Cardiac muscle cell (in vitro differentiated cells and primary cell): Measurements from ENCODE around the gene COL4A4. TPM values are rescaled to one million over a fixed set of nuclear protein-coding genes. Genes with fewer than 3 reads are reported as not detected.

Experiments used
- DNase-seq, 2 donors: peaks; one replicate each; pipeline versions ENCODE4 v3.0.0 to v3.0.0-alpha.2; 2010 to 2017; ENCODE audit warnings: low read depth in 1 of 2, low spot score in 1 of 2
- H3K27ac ChIP-seq: fragments of 200-600 bp; sonication (generic); 2 replicates; pipeline ENCODE4 v1.5.1; 2016
- H3K27me3 ChIP-seq: fragments of 200-600 bp; sonication (generic); 2 replicates; pipeline ENCODE4 v1.6.0; 2016; ENCODE audit warnings: control low read depth
- H3K36me3 ChIP-seq: fragments of 200-600 bp; sonication (generic); 2 replicates; pipeline ENCODE4 v1.5.1; 2016; ENCODE audit warnings: control low read depth
- H3K4me1 ChIP-seq: fragments of 200-600 bp; sonication (generic); 2 replicates; pipeline ENCODE4 v1.8.1; 2017; ENCODE audit warnings: low read depth, mild to moderate bottlenecking, mixed run types
- H3K4me3 ChIP-seq: fragments of 200-600 bp; sonication (generic); 2 replicates; pipeline ENCODE4 v1.5.1; 2016; ENCODE audit warnings: mild to moderate bottlenecking
- H3K9me3 ChIP-seq: fragments of 200-600 bp; sonication (generic); 2 replicates; pipeline ENCODE4 v1.5.1; 2017; ENCODE audit warnings: low read depth, mild to moderate bottlenecking, control low read depth
- polyA plus RNA-seq: library from polyadenylated mRNA; unstranded; fragments of >200 nt; fragmentation: Nextera tagmentation; extraction: Ambion mirVana; gene quantifications from 2 replicates; pipeline ENCODE4 v1.2.1, GENCODE V29; 2016
- total RNA-seq: library from RNA; depleted of rRNA; stranded (reverse); fragments of >200 nt; gene quantifications from 2 replicates; pipeline ENCODE4 v1.2.3, GENCODE V29; 2016
- TF ChIP-seq, protein P1 (sequence below): IDR thresholded peaks from 2 replicates; pipeline ENCODE4 v1.5.1; 2012; ENCODE audit warnings: low read depth, mild to moderate bottlenecking, low read length

The COL4A4 gene
- total and polyA plus RNA-seq, 2 experiments from 2014 or later, result 0.07 to 0.15 TPM

DNA sequence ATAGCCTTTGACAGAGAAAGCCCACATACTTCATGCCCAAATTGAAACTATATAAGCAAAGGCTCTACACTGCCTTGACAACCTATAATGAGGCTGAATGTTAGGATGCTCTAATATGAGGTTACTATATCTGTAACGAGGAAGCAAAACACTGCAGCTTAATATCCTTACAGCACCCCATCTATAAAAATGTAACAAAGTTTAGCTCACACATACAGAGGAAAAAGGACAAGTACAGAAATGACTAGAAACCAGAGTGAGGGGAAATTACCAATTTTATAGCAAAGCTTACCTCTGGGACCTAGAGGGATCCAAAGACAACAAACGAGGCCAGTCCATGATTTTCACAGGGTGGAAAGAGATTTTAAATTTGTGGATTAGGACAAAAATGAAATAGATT is 138.5 kb downstream of the COL4A4 start:
- H3K4me3 ChIP-seq, result no peak overlapping the region
- H3K36me3 ChIP-seq, result no peaks in the 10 kb centered on the region
- no peak for DNase-seq
- H3K9me3 ChIP-seq, result no peaks in the 10 kb centered on the region
- TF ChIP-seq, protein P1, sequence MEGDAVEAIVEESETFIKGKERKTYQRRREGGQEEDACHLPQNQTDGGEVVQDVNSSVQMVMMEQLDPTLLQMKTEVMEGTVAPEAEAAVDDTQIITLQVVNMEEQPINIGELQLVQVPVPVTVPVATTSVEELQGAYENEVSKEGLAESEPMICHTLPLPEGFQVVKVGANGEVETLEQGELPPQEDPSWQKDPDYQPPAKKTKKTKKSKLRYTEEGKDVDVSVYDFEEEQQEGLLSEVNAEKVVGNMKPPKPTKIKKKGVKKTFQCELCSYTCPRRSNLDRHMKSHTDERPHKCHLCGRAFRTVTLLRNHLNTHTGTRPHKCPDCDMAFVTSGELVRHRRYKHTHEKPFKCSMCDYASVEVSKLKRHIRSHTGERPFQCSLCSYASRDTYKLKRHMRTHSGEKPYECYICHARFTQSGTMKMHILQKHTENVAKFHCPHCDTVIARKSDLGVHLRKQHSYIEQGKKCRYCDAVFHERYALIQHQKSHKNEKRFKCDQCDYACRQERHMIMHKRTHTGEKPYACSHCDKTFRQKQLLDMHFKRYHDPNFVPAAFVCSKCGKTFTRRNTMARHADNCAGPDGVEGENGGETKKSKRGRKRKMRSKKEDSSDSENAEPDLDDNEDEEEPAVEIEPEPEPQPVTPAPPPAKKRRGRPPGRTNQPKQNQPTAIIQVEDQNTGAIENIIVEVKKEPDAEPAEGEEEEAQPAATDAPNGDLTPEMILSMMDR, result no peak
- no peaks in the 10 kb centered on the region for H3K27me3 ChIP-seq
- no peak overlapping the region for H3K27ac ChIP-seq
- no peaks in the 10 kb centered on the region for H3K4me1 ChIP-seq

DNA sequence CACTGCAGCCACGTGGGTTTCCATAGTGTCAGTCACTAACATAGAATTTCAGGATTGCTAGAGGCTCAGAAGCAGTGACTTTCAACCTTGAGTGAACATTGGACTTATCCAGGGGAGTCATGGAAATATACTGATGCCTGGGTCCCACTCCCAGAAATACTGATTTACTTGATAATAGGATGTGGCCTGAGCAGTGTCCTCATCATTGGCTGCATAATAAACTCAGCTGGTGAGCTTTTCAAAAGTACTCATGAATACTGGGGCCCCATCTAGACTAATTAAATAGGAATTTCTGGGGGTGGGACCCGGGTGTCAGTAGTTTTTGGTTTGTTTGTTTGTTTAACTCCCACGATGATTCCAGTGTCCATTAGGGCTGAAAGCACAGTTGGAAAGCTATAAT is 141.4 kb downstream of the COL4A4 start:
- no peak for DNase-seq
- Histone ChIP-seq H3K36me3 (no peaks in the 10 kb centered on the region), H3K27me3 (no peaks in the 10 kb centered on the region), H3K4me3 (no peak overlapping the region), H3K27ac (no peak overlapping the region), H3K9me3 (no peaks in the 10 kb centered on the region), H3K4me1 (no peaks in the 10 kb centered on the region)
- TF ChIP-seq, protein P1, result no peak

DNA sequence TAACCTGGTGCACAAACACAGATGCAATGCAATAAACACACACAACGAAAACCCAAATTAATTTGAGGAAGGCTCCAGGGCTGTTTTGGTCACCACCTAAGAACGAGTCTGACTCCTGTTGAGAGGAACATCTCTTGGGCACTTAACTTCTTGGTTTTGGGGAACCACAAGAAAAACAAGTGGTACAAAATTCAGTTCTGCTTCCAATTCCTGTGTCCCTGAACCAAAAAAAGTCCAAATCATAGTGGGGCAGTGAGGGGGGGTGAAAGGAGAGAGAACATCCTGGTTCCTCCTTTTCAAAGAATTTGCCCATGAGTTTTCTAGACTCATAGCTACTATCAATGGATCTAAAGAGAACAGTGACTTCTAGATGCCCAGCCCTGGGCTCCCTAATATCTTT is 143.6 kb downstream of the COL4A4 start:
- TF ChIP-seq, protein P1, result no peak
- Histone ChIP-seq H3K27me3 (no peaks in the 10 kb centered on the region), H3K4me1 (no peaks in the 10 kb centered on the region), H3K4me3 (no peak overlapping the region), H3K36me3 (no peaks in the 10 kb centered on the region), H3K9me3 (no peaks in the 10 kb centered on the region), H3K27ac (no peak overlapping the region)
- DNase-seq, result no peak

DNA sequence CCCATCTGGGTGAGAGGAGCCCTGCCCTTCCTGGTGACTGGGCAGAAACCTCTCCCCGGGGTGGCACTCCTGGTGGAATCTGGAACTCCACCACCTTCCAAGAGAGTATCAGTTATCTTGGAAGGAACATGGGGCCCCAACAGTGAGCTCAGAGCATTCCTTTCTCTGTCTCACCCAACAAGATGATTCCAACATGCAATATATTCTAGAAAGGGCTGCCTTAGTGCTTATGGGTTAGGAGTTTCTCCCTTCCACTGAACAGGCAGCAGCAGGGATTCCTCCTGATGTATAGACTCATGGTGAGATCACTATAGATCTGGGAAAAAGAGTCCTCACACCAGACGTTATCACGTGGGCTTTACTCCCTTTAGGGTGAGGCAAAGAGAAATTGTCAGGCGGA is 147.1 kb downstream of the COL4A4 start:
- H3K36me3 ChIP-seq, result no peaks in the 10 kb centered on the region
- H3K27ac ChIP-seq, result no peak overlapping the region
- H3K27me3 ChIP-seq, result no peaks in the 10 kb centered on the region
- H3K4me1 ChIP-seq, result no peaks in the 10 kb centered on the region
- no peaks in the 10 kb centered on the region for H3K9me3 ChIP-seq
- TF ChIP-seq, protein P1, result no peak
- DNase-seq, result no peak
- H3K4me3 ChIP-seq, result no peak overlapping the region

DNA sequence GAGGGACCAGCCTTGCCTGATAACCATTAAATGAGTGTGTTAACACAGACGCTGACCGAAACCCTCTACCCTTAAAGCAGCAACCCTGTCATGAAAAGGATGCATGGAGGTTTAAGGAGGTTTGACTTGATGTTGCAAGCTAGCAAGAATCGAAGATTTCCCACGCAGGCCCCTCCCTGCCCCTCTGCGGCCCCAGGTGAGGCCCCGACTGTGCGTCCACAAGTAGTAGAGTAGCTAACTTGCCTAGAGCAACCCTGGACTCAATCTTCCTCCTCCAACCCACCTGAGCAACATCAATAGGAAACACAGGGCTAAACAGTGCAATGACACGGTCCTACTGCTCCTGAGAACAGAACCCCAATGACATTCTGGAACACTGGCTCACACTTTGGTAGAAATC is 150.1 kb downstream of the COL4A4 start:
- TF ChIP-seq, protein P1, result no peak
- H3K36me3 ChIP-seq, result no peaks in the 10 kb centered on the region
- no peak overlapping the region for H3K27ac ChIP-seq
- no peaks in the 10 kb centered on the region for H3K27me3 ChIP-seq
- no peak overlapping the region for H3K4me3 ChIP-seq
- no peaks in the 10 kb centered on the region for H3K4me1 ChIP-seq
- no peaks in the 10 kb centered on the region for H3K9me3 ChIP-seq
- no peak for DNase-seq

DNA sequence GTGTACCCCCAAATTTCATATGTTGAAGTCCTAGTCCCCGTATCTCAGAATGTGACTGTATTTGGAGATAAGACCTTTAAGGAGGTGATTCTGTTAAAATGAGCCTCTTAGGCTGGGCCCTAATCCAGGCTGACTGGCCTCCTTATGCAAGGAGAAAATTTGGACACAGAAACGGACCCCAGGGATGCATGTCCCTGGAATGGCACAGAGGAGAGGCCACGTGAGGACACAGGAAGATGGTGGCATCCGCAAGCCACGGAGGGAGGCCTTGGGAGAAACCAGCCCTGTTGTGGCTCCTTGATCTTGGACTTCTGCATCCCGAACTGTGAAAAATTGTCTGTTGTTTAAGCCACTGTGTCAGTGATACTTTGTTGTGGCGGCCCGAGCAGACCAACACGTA is 150.7 kb downstream of the COL4A4 start:
- Histone ChIP-seq H3K4me3 (no peak overlapping the region), H3K9me3 (no peaks in the 10 kb centered on the region), H3K36me3 (no peaks in the 10 kb centered on the region), H3K27ac (no peak overlapping the region), H3K4me1 (no peaks in the 10 kb centered on the region), H3K27me3 (no peaks in the 10 kb centered on the region)
- TF ChIP-seq, protein P1, result no peak
- no peak for DNase-seq
